ENCODE data around the gene NXPE3. TPM values are rescaled to one million over a fixed set of nuclear protein-coding genes. Genes with fewer than 3 reads are reported as not detected.
A peak's percentile ranks its signal among the peaks of the same experiment; 100 is the strongest.

The NXPE3 gene
- polyA plus RNA-seq, 1 donor (not counting 4 experiments of a cell fraction or from before 2014, with no cell fraction given), result 16.8 TPM

DNA sequence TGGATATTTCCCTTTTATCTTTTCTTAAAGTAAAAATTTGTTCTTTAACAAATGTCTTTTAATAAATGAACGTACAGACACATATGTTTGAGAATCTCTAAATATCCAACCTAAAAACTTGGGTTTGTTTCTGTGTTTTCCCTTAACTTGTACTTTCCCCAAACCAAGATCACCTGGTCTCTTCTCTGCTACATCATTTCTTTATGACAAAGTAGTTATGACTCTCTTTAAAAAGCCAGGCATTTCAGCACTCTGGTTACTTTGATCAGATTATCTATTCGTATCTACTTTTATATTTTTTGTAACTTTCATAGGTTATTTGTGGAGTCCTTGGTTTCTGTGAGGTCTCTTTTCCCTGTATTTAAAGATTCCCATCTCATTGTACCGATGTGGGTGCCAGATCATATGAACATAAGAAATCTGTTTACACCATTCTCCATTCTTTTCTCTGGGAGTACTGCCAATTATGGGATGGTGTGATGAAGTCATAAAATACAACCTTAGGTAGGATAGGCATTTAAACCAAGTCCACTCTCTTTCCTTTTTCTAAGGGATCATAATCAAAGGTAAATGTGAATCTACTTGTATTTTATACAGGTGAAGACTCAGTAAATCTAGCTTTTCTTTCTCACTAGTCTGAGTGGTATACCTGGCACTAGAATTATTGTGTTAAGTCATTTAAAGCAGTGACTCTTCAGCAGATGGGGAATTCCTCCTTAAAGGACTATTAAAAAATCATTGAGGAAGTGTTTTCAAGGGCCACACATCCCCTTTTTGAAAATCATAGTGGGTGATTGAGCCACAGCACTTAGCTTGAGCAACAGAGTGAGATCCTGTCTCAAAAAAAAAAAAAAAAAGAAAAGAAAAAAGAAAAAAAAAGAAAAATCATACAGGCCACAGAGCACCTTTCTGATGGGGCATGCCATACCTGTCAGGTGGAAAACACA is 57.9 kb downstream of the NXPE3 start:
- H3K36me3 ChIP-seq (ENCODE audit: control insufficient read depth in 2 of 2, extremely low read depth in 1 of 2, insufficient read depth in 2 of 2, low read length in 2 of 2), result no peaks in the 10 kb centered on the region
- H3K4me3 ChIP-seq (ENCODE audit: control insufficient read depth in 2 of 3, extremely low read depth in 1 of 3, insufficient read depth in 2 of 3, low read depth in 1 of 3, low read length in 3 of 3), result no peak overlapping the region
- peak overlapping the region; percentile 6 for H2AFZ ChIP-seq (ENCODE audit: control insufficient read depth, low read length)
- no peaks in the 10 kb centered on the region for H4K20me1 ChIP-seq (ENCODE audit: control insufficient read depth, extremely low read depth, insufficient read depth, low read length)
- no peaks in the 10 kb centered on the region for H3K9me3 ChIP-seq (ENCODE audit: control insufficient read depth, low read depth, low read length)
- no peak for DNase-seq (ENCODE audit: low read depth, low spot score)
- no peaks in the 10 kb centered on the region for H3K9me1 ChIP-seq (ENCODE audit: control insufficient read depth, extremely low read depth, insufficient read depth, low read length)
- no peak overlapping the region for H3K27ac ChIP-seq (ENCODE audit: control insufficient read depth, insufficient read depth, low read length)
- H3K79me2 ChIP-seq (ENCODE audit: control insufficient read depth, insufficient read depth, low read length), result no peaks in the 10 kb centered on the region
- no peaks in the 10 kb centered on the region for H3K27me3 ChIP-seq (ENCODE audit: control insufficient read depth, extremely low read depth, insufficient read depth, low read length)
- dilution Hi-C loops (cut with MboI; ENCODE audit: extremely low pct_ligation_motif_present, low sequenced_read_pairs), result no loop called here
- TF ChIP-seq CTCF (optimal IDR thresholded peaks at IDR 0.05 in 1 of 3, IDR thresholded peaks at IDR 0.05 in 1 of 3, conservative IDR thresholded peaks at IDR 0.05 in 1 of 3; ENCODE audit: extremely low read depth in 1 of 3, insufficient read depth in 2 of 3, low read length in 3 of 3) (no peak), EZH2 (IDR thresholded peaks at IDR 0.05; ENCODE audit: low read length) (no peak)
- no peaks in the 10 kb centered on the region for H3K4me1 ChIP-seq (ENCODE audit: control insufficient read depth, extremely low read depth, insufficient read depth, low read length)
- peak; percentile 20 for FAIRE-seq
- H3K9ac ChIP-seq (ENCODE audit: control insufficient read depth, extremely low read depth, insufficient read depth, low read length), result no peak overlapping the region
- H3K4me2 ChIP-seq (ENCODE audit: control insufficient read depth, extremely low read depth, insufficient read depth, low read depth, low read length), result no peak overlapping the region

DNA sequence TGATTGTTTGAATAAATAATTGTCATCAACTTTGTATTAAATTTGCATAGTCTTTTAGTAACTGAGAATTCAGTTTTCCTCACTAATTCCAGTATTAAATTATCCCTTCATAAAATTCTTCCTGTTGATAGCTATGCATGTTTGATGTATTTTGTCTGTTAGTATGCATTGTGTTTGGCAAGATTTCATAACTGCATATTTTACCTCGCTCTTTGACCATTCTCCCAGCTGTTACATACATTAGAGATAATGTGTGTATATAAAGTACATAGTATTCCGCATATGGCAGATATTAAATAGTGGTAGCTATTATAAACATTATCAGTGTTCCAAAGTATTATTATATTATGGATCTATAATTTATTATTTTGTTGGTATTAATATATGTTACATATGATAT is 59.7 kb downstream of the NXPE3 start:
- H3K27ac ChIP-seq (ENCODE audit: control insufficient read depth, insufficient read depth, low read length), result no peak overlapping the region
- no peak overlapping the region for H3K9ac ChIP-seq (ENCODE audit: control insufficient read depth, extremely low read depth, insufficient read depth, low read length)
- dilution Hi-C loops (cut with MboI; ENCODE audit: extremely low pct_ligation_motif_present, low sequenced_read_pairs), result no loop called here
- no peak overlapping the region for H2AFZ ChIP-seq (ENCODE audit: control insufficient read depth, low read length)
- H3K9me3 ChIP-seq (ENCODE audit: control insufficient read depth, low read depth, low read length), result no peaks in the 10 kb centered on the region
- no peaks in the 10 kb centered on the region for H3K36me3 ChIP-seq (ENCODE audit: control insufficient read depth in 2 of 2, extremely low read depth in 1 of 2, insufficient read depth in 2 of 2, low read length in 2 of 2)
- TF ChIP-seq CTCF (optimal IDR thresholded peaks at IDR 0.05 in 1 of 3, IDR thresholded peaks at IDR 0.05 in 1 of 3, conservative IDR thresholded peaks at IDR 0.05 in 1 of 3; ENCODE audit: extremely low read depth in 1 of 3, insufficient read depth in 2 of 3, low read length in 3 of 3), result no peak
- TF ChIP-seq EZH2 (IDR thresholded peaks at IDR 0.05; ENCODE audit: low read length), result no peak
- H3K27me3 ChIP-seq (ENCODE audit: control insufficient read depth, extremely low read depth, insufficient read depth, low read length), result no peaks in the 10 kb centered on the region
- no peaks in the 10 kb centered on the region for H3K9me1 ChIP-seq (ENCODE audit: control insufficient read depth, extremely low read depth, insufficient read depth, low read length)
- no peaks in the 10 kb centered on the region for H3K79me2 ChIP-seq (ENCODE audit: control insufficient read depth, insufficient read depth, low read length)
- no peaks in the 10 kb centered on the region for H4K20me1 ChIP-seq (ENCODE audit: control insufficient read depth, extremely low read depth, insufficient read depth, low read length)
- FAIRE-seq, result no peak
- no peak overlapping the region for H3K4me2 ChIP-seq (ENCODE audit: control insufficient read depth, extremely low read depth, insufficient read depth, low read depth, low read length)
- no peak for DNase-seq (ENCODE audit: low read depth, low spot score)
- H3K4me3 ChIP-seq (ENCODE audit: control insufficient read depth in 2 of 3, extremely low read depth in 1 of 3, insufficient read depth in 2 of 3, low read depth in 1 of 3, low read length in 3 of 3), result no peak overlapping the region
- no peaks in the 10 kb centered on the region for H3K4me1 ChIP-seq (ENCODE audit: control insufficient read depth, extremely low read depth, insufficient read depth, low read length)

All from keratinocyte (primary cell).